ENCODE data around the gene THRA.

The THRA gene

GRCh38 chr17:40062329-40063186 lies at the start of gene THRA:
Gene THRA (plus strand): TSS chr17:40062965. CDS start chr17:40074489, 11,524 bp downstream.
- no peak for DNase-seq

DNA sequence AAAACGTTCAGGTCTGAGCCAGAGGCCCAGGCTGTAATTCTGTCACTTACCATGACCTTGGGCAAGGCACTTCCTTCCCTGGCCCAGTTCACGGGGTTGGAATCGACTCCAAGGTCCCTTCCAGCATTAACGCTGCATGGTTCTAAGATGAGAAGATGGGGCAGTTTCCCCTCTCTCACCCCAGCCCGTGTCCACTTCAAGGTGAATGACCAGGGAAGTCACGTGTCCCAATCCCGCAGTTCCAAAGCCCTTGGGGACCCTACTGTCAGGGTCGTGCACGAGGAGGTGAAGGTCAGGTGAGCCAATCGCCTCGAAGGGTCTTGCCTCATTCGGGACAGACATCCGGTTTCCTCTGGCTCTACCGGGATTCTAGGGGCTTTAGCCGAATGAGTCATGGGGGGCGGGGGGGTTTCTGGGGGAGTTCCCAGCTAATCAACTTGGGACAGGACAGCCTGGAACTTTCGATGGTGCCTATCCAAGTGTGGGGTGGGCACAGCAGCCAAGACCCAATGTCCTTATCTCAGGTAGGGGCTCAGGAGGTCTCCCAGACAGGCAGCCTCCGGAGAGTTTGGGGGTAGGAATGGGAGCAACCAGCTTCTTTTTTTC lies 48.3 kb upstream of the THRA start:
- DNase-seq = no peak

DNA sequence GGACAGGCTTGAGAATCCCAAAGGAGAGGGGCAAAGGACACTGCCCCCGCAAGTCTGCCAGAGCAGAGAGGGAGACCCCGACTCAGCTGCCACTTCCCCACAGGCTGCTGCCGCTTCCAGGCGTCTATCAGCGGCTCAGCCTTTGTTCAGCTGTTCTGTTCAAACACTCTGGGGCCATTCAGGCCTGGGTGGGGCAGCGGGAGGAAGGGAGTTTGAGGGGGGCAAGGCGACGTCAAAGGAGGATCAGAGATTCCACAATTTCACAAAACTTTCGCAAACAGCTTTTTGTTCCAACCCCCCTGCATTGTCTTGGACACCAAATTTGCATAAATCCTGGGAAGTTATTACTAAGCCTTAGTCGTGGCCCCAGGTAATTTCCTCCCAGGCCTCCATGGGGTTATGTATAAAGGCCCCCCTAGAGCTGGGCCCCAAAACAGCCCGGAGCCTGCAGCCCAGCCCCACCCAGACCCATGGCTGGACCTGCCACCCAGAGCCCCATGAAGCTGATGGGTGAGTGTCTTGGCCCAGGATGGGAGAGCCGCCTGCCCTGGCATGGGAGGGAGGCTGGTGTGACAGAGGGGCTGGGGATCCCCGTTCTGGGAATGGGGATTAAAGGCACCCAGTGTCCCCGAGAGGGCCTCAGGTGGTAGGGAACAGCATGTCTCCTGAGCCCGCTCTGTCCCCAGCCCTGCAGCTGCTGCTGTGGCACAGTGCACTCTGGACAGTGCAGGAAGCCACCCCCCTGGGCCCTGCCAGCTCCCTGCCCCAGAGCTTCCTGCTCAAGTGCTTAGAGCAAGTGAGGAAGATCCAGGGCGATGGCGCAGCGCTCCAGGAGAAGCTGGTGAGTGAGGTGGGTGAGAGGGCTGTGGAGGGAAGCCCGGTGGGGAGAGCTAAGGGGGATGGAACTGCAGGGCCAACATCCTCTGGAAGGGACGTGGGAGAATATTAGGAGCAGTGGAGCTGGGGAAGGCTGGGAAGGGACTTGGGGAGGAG lies 47.5 kb upstream of the THRA start, which contains the start of gene CSF3:
CSF3 (plus strand) TSS at position 436 of the 993 bp plus-strand sequence; CDS start at position 471, 35 bp downstream.
- DNase-seq = no peak

DNA sequence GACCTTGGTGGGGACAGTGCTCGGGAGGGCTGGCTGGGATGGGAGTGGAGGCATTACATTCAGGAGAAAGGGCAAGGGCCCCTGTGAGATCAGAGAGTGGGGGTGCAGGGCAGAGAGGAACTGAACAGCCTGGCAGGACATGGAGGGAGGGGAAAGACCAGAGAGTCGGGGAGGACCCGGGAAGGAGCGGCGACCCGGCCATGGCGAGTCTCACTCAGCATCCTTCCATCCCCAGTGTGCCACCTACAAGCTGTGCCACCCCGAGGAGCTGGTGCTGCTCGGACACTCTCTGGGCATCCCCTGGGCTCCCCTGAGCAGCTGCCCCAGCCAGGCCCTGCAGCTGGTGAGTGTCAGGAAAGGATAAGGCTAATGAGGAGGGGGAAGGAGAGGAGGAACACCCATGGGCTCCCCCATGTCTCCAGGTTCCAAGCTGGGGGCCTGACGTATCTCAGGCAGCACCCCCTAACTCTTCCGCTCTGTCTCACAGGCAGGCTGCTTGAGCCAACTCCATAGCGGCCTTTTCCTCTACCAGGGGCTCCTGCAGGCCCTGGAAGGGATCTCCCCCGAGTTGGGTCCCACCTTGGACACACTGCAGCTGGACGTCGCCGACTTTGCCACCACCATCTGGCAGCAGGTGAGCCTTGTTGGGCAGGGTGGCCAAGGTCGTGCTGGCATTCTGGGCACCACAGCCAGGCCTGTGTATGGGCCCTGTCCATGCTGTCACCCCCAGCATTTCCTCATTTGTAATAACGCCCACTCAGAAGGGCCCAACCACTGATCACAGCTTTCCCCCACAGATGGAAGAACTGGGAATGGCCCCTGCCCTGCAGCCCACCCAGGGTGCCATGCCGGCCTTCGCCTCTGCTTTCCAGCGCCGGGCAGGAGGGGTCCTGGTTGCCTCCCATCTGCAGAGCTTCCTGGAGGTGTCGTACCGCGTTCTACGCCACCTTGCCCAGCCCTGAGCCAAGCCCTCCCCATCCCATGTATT lies 46.5 kb upstream of the THRA start:
- no peak for DNase-seq

DNA sequence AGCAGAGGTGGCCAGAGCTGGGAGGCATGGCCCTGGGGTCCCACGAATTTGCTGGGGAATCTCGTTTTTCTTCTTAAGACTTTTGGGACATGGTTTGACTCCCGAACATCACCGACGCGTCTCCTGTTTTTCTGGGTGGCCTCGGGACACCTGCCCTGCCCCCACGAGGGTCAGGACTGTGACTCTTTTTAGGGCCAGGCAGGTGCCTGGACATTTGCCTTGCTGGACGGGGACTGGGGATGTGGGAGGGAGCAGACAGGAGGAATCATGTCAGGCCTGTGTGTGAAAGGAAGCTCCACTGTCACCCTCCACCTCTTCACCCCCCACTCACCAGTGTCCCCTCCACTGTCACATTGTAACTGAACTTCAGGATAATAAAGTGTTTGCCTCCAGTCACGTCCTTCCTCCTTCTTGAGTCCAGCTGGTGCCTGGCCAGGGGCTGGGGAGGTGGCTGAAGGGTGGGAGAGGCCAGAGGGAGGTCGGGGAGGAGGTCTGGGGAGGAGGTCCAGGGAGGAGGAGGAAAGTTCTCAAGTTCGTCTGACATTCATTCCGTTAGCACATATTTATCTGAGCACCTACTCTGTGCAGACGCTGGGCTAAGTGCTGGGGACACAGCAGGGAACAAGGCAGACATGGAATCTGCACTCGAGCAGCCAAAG lies 45.2 kb upstream of the THRA start:
- no peak for DNase-seq

GRCh38 chr17:40018211-40019121 lies 44.3 kb upstream of the THRA start:
- DNase-seq = no peak

GRCh38 chr17:40019140-40019991 lies 43.4 kb upstream of the THRA start:
- no peak for DNase-seq

- DNase-seq = no peak
Observed at GRCh38 chr17:40020146-40020545, 42.6 kb upstream of the THRA start.

- no peak for DNase-seq
Observed at GRCh38 chr17:40021451-40021971, 41.3 kb upstream of the THRA start.

DNA sequence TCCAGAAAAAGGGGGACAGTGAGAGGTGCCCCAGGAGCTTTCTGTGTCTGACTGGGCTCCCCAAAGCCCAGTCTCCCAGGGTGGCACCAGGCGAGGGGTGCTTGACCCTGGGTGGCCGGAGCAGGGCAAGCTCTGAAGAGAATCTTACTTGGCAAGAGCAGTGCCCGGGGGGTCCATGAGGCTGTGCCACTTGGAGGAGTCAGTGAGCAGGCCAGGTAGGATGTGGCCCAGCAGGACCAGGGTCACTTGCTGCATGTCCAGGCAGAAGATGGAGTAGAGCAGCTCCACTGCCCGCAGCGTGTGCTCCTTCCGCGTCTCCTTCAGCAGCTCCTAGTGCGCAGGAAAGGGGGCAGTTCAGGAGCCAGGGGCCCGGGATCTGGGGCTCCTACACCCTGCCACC lies 40.3 kb upstream of the THRA start:
- DNase-seq = no peak

DNA sequence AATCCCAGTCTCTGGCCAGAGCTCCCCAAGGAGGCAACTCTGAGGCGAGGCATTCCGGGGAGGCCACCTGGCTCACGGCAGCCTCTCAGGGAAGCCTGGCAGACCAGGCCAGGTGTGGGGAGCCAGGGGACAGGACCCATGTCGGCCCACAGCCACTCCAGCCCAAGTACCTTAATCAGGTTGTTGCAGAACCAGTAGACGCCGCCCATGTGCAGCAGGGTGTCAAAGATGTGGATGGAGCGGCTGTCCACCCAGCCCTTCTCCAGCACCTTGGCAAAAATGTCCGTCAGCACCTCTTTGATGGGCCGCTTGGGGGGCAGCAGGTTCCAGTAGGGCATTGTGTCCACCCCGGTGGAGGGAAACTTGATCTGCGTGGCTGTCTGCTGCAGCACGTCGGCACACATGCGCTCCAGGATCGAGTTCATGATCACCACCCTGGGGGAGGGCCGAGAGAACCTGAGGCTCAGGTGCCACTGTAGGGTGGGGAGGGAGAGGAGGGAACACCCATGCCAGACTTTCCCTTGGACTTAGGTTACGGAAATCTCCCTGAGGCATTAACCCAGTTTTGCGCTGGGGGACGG lies 39.7 kb upstream of the THRA start:
- DNase-seq = no peak

GRCh38 chr17:40023590-40024292 lies 39.0 kb upstream of the THRA start:
- DNase-seq = no peak

DNA sequence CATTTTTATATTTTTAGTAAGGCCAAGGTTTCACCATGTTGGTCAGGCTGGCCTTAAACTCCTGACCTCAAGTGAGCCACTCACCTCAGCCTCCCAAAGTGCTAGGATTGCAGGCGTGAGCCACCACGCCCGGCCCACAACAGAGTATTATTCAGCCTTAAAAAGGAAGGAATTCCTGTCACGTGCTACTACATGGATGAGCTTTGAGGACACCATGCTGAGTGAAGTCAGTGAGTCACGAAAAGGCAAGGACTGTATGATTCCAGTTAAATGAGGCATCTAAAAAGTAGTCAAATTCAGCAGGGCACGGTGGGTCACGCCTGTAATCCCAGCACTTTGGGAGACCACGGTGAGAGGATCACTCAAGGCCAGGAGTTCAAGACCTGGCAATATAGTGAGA lies 37.9 kb upstream of the THRA start:
- DNase-seq = no peak

DNA sequence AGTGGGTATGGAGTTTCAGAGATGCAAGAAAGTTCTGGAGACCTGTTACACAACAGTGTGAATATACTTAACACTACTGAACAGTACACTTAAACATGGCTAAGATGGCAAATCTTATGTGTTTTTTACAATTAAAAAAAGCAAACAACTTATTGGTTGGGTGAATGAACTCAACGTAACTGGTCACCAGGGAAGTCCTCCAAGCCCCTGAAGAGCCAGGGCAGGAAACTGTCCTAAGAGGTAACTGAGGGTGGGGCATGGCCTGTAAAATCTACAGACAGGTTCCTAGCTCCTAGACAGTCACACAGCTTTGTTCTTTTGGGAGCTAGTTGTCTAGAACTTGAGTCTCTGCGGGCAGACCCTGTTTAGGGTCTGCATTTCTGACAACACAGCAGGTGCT lies 37.2 kb upstream of the THRA start:
- DNase-seq = no peak

- no peak for DNase-seq
Observed at GRCh38 chr17:40025991-40026815, 36.6 kb upstream of the THRA start.

GRCh38 chr17:40026816-40027613 lies 35.8 kb upstream of the THRA start:
- peak; percentile 38 for DNase-seq
